GM06990 (cell line): ENCODE results near the gene TRAPPC2B.

Experiments used
- DNase-seq: peaks from one replicate; pipeline ENCODE4 v3.0.0-alpha.2; 2011; ENCODE audit not compliant: insufficient read length; ENCODE audit errors: extremely low read depth
- H3K27me3 ChIP-seq: replicated peaks from 2 replicates; pipeline ENCODE4 v1.6.0; 2011; ENCODE audit warnings: low read length; ENCODE audit not compliant: control insufficient read depth, insufficient read depth
- H3K36me3 ChIP-seq: 2 replicates; pipeline ENCODE4 v1.5.1; 2011; ENCODE audit warnings: low read length; ENCODE audit not compliant: control insufficient read depth, insufficient read depth
- H3K4me3 ChIP-seq: replicated peaks from 2 replicates; pipeline ENCODE4 v1.5.1; 2011; ENCODE audit warnings: low read depth, mild to moderate bottlenecking, control low read depth, low read length
- CTCF ChIP-seq: IDR thresholded peaks from 2 replicates; pipeline ENCODE4 v1.5.1; 2011; ENCODE audit warnings: low read length, control low read depth, mild to moderate bottlenecking, inconsistent platforms; ENCODE audit not compliant: insufficient read depth, poor library complexity, severe bottlenecking

Gene TRAPPC2B

GRCh38 chr19:57362997-57363687 is at the start of gene TRAPPC2B, which contains the start of gene ZNF547:
Gene TRAPPC2B, plus strand, starts transcription at chr19:57363551. Its CDS starts 1,283 bp downstream, at chr19:57364834.
Gene ZNF547, plus strand, starts transcription at chr19:57363551. Its CDS starts 5,005 bp downstream, at chr19:57368556.
- peak; percentile 99 for DNase-seq
- no peak for TF ChIP-seq CTCF
- H3K36me3 ChIP-seq = peaks cover 5% of the 10 kb centered on the region
- peak within 1 kb of the TSS; percentile 83 for H3K4me3 ChIP-seq
- no peaks in the 10 kb centered on the region for H3K27me3 ChIP-seq

GRCh38 chr19:57314146-57314545 is 49.2 kb upstream of the TRAPPC2B start:
- DNase-seq = no peak
- TF ChIP-seq CTCF = no peak
- no peak overlapping the region for H3K4me3 ChIP-seq
- H3K36me3 ChIP-seq = no peaks in the 10 kb centered on the region
- H3K27me3 ChIP-seq = no peaks in the 10 kb centered on the region

GRCh38 chr19:57317503-57317902 is 45.8 kb upstream of the TRAPPC2B start:
- Histone ChIP-seq H3K27me3 (no peaks in the 10 kb centered on the region), H3K4me3 (no peak overlapping the region), H3K36me3 (no peaks in the 10 kb centered on the region)
- no peak for DNase-seq
- TF ChIP-seq CTCF = no peak

- peak overlapping the region; percentile 74 for H3K4me3 ChIP-seq
- TF ChIP-seq CTCF = no peak
- DNase-seq = no peak
- peaks cover 2% of the 10 kb centered on the region; the same call in 1 of the 2 replicates for H3K36me3 ChIP-seq
- no peaks in the 10 kb centered on the region for H3K27me3 ChIP-seq
Observed at GRCh38 chr19:57319869-57320179, 43.5 kb upstream of the TRAPPC2B start.

- Histone ChIP-seq H3K4me3 (peak within 1 kb of the TSS; percentile 74), H3K27me3 (no peaks in the 10 kb centered on the region), H3K36me3 (peaks cover 5% of the 10 kb centered on the region)
- no peak for TF ChIP-seq CTCF
- peak; percentile 94 for DNase-seq
Observed at GRCh38 chr19:57320180-57321084, 42.9 kb upstream of the TRAPPC2B start, which contains the start of gene ZNF543. Gene ZNF543, plus strand, starts transcription at chr19:57320472. Its CDS starts 382 bp downstream, at chr19:57320854.
